Body of pancreas (tissue), 4 donors: ENCODE data around the gene TYW1. TPM values are rescaled to one million over a fixed set of nuclear protein-coding genes. Genes with fewer than 3 reads are reported as not detected.
"Not testable (repeated sequence)": the region's sequence is repeated elsewhere in the genome, so short reads cannot be mapped to it uniquely, and the experiment has no call there.

Experiments
- ATAC-seq: fragments of 150-250 bp; one replicate; pipeline ENCODE4 v1.9.1; 2016
- DNase-seq, 4 donors: peaks; one replicate each; pipeline ENCODE4 v3.0.0-alpha.2; 2019
- H3K27ac ChIP-seq, 4 donors: fragments of 200-600 bp; sonication (generic); 1 replicate in 3 of 4; 2 replicates in 1 of 4; pipeline versions ENCODE4 v1.5.1 to v1.6.1; 2016 to 2019; ENCODE audit warnings: mild to moderate bottlenecking in 1 of 4, mixed read lengths in 1 of 4, moderate library complexity in 1 of 4
- H3K27me3 ChIP-seq, 2 donors: fragments of 200-600 bp; sonication (generic); one replicate each; pipeline ENCODE4 v1.6.0; 2016; ENCODE audit warnings: mild to moderate bottlenecking in 1 of 2
- H3K36me3 ChIP-seq, 2 donors: fragments of 200-600 bp; sonication (generic); replicated peaks in 1 of 2; 2 replicates each; pipeline ENCODE4 v1.5.1; 2016; ENCODE audit warnings: low read depth in 2 of 2; ENCODE audit not compliant: insufficient read depth in 1 of 2
- H3K4me1 ChIP-seq: fragments of 200-600 bp; sonication (generic); one replicate; pipeline ENCODE4 v1.6.0; 2016
- H3K4me3 ChIP-seq, 2 donors: fragments of 200-600 bp; sonication (generic); 1 replicate in 1 of 2; 2 replicates in 1 of 2; pipeline ENCODE4 v1.5.1; 2016 to 2019
- H3K9me3 ChIP-seq, 3 donors: fragments of 200-600 bp; sonication (generic); 1 replicate in 2 of 3; 2 replicates in 1 of 3; pipeline ENCODE4 v1.5.1; 2016
- POLR2A ChIP-seq, 3 donors: fragments of 450-650 bp; IDR thresholded peaks; one replicate each; pipeline ENCODE4 v1.6.1; 2016; ENCODE audit warnings: antibody characterized with exemption in 3 of 3, mild to moderate bottlenecking in 2 of 3
- WGBS, 2 donors: methylation state at CpG; one replicate each; pipeline ENCODE4 v1.1.5; 2017; 5-methylcytosine and 5-hydroxymethylcytosine counted together
- intact Hi-C: fragments of 100-400 bp; cut with DNase I; formaldehyde crosslinking; loops from one replicate; pipeline ENCODE4 v1.15.1; 2023
- total RNA-seq, 2 donors: library from RNA; depleted of rRNA; stranded (reverse); fragments of >200 nt; gene quantifications; one replicate each; pipeline ENCODE4 v1.1.0, GENCODE V29; 2016
- TF ChIP-seq, protein P1 (sequence below), 7 experiments: fragments of 450-650 bp in 4 of 7; fragments of 200-600 bp in 3 of 7; sonication (generic) in 3 of 7; IDR thresholded peaks; one replicate each; pipeline ENCODE4 v1.5.1; 2016 to 2019; ENCODE audit warnings: antibody characterized with exemption in 7 of 7

The TYW1 gene
- total RNA-seq, 2 donors from 2014 or later, result 7.6 to 15.6 TPM

DNA sequence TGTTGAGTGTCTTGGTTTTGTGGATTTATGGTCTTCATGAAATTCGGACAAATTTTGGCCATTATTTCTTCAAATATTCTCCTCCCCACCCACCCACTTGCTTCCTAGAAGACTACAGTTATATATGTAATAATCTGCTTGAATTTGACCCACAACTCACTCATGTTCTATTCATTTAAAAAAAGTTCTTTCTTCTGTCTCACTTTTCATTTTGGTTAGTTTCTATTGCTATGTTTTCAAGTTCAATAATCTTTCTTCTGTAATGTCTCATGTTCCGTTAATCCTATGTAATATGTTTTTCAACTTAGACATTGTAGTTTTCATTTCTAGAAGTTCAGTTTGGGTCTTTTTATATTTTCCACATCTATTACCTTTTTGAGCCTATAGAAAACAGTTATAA, 55.5 kb downstream of the TYW1 start:
- intact Hi-C loops, result not testable (repeated sequence)
- WGBS, 2 donors, result 88 to 89% methylated on average over 2 of the region's 2 CpGs

DNA sequence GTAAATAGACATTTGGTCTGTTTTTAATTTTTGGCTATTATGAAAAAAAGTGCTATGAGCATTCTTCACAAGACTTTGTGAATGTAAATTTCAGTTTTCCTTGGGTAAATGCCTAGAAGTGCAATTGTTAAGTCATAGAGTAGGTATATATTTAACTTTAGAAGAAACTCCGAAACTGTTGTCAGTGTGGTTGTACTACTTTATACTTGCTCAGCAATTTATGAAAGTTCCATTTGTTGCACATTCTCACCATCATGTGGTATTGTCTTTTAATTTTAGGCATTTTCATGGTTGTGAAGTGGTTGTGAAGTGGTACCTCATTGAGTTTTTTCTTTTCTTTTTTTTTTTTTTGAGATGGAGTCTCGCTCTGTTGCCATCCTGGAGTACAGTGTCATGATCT, 60.0 kb downstream of the TYW1 start:
- DNase-seq, result no peak
- ATAC-seq, result no peak
- Histone ChIP-seq H3K4me1 (no peaks in the 10 kb centered on the region), H3K27ac (no peak overlapping the region), H3K9me3 (no peaks in the 10 kb centered on the region), H3K27me3 (no peaks in the 10 kb centered on the region), H3K4me3 (no peak overlapping the region), H3K36me3 (no peaks in the 10 kb centered on the region)
- intact Hi-C loops, result no loop called here
- WGBS, 2 donors, result 96 to 98% methylated on average over 2 of the region's 2 CpGs
- no peak for TF ChIP-seq POLR2A (IDR thresholded peaks at IDR 0.05)
- TF ChIP-seq, protein P1, sequence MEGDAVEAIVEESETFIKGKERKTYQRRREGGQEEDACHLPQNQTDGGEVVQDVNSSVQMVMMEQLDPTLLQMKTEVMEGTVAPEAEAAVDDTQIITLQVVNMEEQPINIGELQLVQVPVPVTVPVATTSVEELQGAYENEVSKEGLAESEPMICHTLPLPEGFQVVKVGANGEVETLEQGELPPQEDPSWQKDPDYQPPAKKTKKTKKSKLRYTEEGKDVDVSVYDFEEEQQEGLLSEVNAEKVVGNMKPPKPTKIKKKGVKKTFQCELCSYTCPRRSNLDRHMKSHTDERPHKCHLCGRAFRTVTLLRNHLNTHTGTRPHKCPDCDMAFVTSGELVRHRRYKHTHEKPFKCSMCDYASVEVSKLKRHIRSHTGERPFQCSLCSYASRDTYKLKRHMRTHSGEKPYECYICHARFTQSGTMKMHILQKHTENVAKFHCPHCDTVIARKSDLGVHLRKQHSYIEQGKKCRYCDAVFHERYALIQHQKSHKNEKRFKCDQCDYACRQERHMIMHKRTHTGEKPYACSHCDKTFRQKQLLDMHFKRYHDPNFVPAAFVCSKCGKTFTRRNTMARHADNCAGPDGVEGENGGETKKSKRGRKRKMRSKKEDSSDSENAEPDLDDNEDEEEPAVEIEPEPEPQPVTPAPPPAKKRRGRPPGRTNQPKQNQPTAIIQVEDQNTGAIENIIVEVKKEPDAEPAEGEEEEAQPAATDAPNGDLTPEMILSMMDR (IDR thresholded peaks at IDR 0.05), result no peak

More for the DNA sequence above, 55.5 kb downstream of the TYW1 start:
- H3K27me3 ChIP-seq, H3K27ac ChIP-seq, H3K9me3 ChIP-seq, ATAC-seq, H3K4me1 ChIP-seq, H3K36me3 ChIP-seq, H3K4me3 ChIP-seq, DNase-seq: not testable (repeated sequence)

DNA sequence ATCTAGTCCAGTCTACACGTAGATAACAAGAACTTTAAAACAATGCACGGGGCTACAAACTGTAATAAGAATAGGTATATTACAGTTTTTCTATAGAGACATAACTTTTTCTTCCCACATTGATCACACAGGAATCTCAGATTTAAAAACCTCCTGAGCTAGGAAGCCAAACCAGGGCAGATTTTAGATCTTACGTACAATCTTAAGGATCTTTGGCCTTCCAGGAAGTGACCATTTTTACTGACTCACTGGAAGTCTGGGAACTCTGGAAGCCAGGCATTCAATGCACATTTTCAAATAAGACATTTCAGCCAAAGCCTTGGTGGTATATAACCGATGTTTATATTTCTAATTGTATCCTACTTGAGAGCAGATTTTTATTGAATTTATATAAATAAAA, 64.7 kb downstream of the TYW1 start:
- H3K27me3 ChIP-seq, H3K9me3 ChIP-seq, H3K36me3 ChIP-seq, DNase-seq, intact Hi-C loops, H3K4me3 ChIP-seq, H3K4me1 ChIP-seq, ATAC-seq, H3K27ac ChIP-seq: not testable (repeated sequence)
- 94 to 95% methylated on average over 4 of the region's 4 CpGs for WGBS, 2 donors

DNA sequence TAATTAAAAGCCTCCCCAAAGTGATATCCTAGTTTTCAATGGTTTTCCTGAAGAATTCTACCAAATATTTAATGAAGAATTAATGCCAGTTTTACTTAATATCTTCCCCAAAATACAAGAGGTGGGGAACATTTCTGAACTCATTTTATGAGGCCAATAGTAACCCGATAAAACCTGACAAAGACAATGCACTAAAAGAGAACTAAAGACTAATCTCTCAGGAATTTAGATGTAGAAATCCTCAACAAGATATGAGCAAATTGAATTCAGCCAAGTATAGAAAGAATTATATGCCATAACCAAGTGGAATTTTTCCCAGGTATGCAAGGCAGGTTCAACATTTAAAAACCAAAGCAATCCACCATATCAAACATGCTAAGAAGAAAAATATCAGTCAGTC, 66.2 kb downstream of the TYW1 start:
- not testable (repeated sequence) for H3K9me3 ChIP-seq, ATAC-seq
- WGBS, 2 donors, result 95 to 97% methylated on average over 1 of the region's 1 CpG

DNA sequence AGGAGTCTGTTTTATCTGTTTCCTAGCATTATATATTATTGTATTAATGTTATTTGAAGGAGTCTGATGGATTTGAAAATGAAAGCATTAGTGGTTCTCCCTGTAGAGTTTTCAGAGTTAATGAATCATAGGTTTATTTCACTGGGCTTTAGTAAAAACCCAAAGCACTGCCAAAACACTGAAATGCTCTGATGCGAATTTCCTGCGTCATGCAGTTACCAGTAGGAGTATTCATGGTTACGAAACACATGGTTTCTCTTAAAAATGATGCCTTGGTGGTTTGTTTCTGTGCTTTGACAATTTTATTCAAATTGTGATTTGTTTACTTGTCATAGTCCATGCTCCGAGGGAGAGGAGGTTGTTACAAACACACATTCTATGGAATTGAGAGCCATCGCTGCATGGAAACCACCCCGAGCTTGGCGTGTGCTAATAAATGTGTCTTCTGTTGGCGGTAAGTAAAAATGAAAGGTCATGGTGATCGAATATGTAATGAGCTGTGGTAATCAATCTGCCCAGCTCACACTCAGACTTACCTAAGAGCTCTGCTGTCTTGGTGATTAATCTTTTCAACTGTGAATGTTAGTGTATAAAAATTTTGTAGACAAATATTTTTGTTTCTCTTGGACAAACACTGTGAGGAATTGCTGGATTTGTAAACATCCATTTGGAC, 70.5 kb downstream of the TYW1 start:
- DNase-seq, result peak in 2 of 4 donors; percentile 18 to 37
- intact Hi-C loops, H3K4me3 ChIP-seq, H3K9me3 ChIP-seq, H3K4me1 ChIP-seq, H3K36me3 ChIP-seq, H3K27me3 ChIP-seq: not testable (repeated sequence)
- peak overlapping the region; percentile 25 to 69 (median 62) for H3K27ac ChIP-seq
- ATAC-seq, result peak; percentile 80
- 55 to 59% methylated on average over 9 of the region's 9 CpGs for WGBS, 2 donors

More for the DNA sequence above, 66.2 kb downstream of the TYW1 start:
- H3K36me3 ChIP-seq, H3K27me3 ChIP-seq, H3K4me1 ChIP-seq, H3K27ac ChIP-seq, intact Hi-C loops, H3K4me3 ChIP-seq, DNase-seq: not testable (repeated sequence)

DNA sequence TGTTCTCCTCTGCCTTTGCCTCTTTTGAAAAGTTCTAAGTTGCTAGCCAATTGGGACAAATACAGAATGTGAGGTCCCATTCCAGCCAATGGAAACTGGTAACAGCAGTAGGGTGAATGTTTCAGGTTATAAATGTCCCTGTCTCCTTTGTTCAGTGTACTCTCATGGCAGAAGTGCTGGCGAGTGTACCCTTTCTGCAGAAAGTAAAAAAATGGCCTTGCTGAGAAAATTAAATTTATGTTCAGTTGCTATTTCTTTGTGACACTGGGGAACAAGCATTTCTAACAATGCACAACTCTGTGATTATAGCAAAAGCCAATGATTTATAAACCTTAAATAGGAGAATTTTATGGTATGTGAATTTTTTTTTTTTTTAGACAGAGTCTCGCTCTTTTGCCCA, 79.5 kb downstream of the TYW1 start:
- DNase-seq, H3K27ac ChIP-seq, H3K9me3 ChIP-seq, H3K4me3 ChIP-seq, intact Hi-C loops, H3K27me3 ChIP-seq, H3K4me1 ChIP-seq, H3K36me3 ChIP-seq, ATAC-seq: not testable (repeated sequence)
- WGBS, 2 donors, result 95 to 98% methylated on average over 2 of the region's 2 CpGs

DNA sequence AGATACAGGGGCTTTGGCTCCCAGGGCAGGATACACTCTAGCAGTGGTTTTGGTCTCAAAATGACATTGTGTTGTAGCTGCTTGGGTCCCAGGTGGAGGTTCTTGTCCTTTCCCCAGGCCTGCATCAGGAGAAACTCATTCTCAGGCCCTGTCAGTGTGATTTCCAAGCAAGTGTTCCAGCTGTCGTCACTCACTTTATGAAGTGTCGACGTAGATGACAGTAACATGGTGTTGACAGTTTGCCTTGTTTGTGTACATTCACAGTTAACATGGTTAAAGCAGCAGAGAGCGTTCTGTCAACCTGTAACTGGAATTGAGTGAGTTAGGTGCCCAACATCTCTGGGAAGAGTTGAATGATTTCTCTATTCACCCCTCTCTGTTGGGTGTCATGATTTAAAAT, 86.2 kb downstream of the TYW1 start:
- H3K4me3 ChIP-seq, H3K27me3 ChIP-seq, DNase-seq, H3K4me1 ChIP-seq, intact Hi-C loops, H3K9me3 ChIP-seq, H3K27ac ChIP-seq, H3K36me3 ChIP-seq, ATAC-seq: not testable (repeated sequence)
- 88 to 98% methylated on average over 4 of the region's 4 CpGs for WGBS, 2 donors

DNA sequence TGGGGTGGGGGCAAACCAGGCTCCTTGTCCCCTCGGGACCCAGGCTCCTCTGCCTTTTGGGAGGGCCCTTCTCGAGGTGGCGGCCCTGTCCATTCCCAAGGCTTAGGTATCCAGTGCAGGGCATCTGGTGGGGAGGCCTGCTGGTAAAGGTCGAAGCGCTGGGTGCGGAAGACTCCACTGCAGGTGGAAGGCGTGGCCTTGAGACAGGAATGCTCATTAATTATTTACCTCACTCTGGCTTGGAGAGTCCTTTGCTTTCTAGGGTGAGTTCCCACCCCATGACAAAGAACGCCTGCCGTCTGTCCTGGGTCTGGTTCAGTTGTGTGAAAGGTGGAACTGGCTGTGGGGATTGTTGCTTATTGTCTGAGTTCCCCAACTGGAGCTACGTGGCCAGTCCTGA, 92.6 kb downstream of the TYW1 start:
- H3K27me3 ChIP-seq, H3K4me1 ChIP-seq, H3K9me3 ChIP-seq, H3K4me3 ChIP-seq, DNase-seq, ATAC-seq, H3K27ac ChIP-seq, H3K36me3 ChIP-seq, intact Hi-C loops: not testable (repeated sequence)
- 86 to 92% methylated on average over 10 of the region's 10 CpGs for WGBS, 2 donors

DNA sequence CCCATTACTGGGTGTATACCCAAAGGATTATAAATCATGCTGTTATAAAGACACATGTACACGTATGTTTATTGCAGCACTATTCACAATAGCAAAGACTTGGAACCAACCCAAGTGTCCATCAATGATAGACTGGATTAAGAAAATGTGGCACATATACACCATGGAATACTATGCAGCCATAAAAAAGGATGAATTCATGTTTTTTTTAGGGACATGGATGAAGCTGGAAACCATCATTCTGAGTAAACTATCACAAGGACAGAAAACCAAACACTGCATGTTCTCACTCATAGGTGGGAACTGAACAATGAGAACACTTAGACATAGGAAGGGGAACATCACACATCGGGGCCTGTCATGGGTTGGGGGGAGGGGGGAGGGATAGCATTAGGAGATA, 94.4 kb downstream of the TYW1 start:
- H3K4me3 ChIP-seq, DNase-seq, intact Hi-C loops, H3K27ac ChIP-seq, ATAC-seq, H3K27me3 ChIP-seq, H3K4me1 ChIP-seq, H3K9me3 ChIP-seq, H3K36me3 ChIP-seq: not testable (repeated sequence)
- 90 to 100% methylated on average over 2 of the region's 2 CpGs for WGBS, 2 donors

DNA sequence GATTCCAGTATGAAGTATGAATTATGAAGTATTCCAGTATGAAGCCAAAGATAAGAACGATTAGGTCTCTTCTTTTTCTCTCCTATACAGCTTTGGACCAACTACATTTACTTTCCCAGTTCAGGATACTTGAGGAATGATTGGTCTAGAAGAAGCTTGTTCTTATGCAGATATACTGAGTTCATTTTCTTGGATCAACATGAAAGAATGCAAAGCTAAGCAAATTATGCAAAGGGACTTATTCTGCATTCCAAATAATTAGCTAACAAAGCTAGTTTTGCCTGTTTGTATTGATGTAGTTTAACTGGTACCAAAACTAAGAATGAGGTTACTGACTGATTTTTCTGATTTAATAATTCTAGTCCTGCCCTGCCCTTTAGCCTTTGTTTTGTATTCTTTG, 101.4 kb downstream of the TYW1 start:
- H3K36me3 ChIP-seq, H3K9me3 ChIP-seq, H3K4me1 ChIP-seq, DNase-seq, H3K4me3 ChIP-seq, H3K27me3 ChIP-seq, H3K27ac ChIP-seq, ATAC-seq, intact Hi-C loops: not testable (repeated sequence)
- 82% methylated on average over 1 of the region's 1 CpG; no CpG with 5 or more reads in 1 of the 2 donors for WGBS, 2 donors

DNA sequence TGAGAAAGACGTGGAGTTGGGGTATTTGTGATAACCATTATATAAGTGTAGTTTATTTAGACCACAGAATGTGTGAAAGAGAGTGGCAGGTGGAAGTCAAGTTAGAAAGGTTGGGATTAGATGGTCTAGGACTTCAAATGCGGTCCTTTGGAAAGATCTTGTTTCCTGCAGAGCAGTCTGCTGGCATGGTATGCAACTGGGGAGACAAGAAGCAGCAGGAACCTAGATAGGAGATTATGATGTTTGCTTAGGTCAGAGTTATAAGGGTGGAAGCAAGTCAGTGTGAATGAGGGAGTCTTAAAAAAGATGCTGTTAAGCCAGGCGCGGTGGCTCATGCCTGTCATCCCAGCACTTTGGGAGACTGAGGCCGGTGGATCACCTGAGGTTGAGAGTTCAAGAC, 102.8 kb downstream of the TYW1 start:
- ATAC-seq, H3K27ac ChIP-seq, H3K4me3 ChIP-seq, intact Hi-C loops, H3K4me1 ChIP-seq, H3K9me3 ChIP-seq, H3K36me3 ChIP-seq, DNase-seq, H3K27me3 ChIP-seq: not testable (repeated sequence)
- 91 to 96% methylated on average over 5 of the region's 5 CpGs for WGBS, 2 donors
